Stimulated activated CD8-positive, alpha-beta memory T cell treated with anti-CD3 and anti-CD28 coated beads, Interleukin-15, amount 100 ng/mL, for 48 hours (primary cell): ENCODE data around the gene BBS9.
"Not testable (repeated sequence)": the region's sequence is repeated elsewhere in the genome, so short reads cannot be mapped to it uniquely, and the experiment has no call there.

Experiments used
- DNase-seq, 2 donors: peaks; one replicate each; pipeline ENCODE4 v3.0.0-alpha.2; 2020; ENCODE audit warnings: low read depth in 2 of 2

Gene BBS9

GRCh38 chr7:33432821-33433220 is 303.5 kb downstream of the BBS9 start:
- DNase-seq = no peak

- no peak for DNase-seq
These were observed 304.0 kb downstream of the BBS9 start for GRCh38 chr7:33433357-33433756.

GRCh38 chr7:33444511-33444910 is 315.1 kb downstream of the BBS9 start:
- no peak for DNase-seq

DNA sequence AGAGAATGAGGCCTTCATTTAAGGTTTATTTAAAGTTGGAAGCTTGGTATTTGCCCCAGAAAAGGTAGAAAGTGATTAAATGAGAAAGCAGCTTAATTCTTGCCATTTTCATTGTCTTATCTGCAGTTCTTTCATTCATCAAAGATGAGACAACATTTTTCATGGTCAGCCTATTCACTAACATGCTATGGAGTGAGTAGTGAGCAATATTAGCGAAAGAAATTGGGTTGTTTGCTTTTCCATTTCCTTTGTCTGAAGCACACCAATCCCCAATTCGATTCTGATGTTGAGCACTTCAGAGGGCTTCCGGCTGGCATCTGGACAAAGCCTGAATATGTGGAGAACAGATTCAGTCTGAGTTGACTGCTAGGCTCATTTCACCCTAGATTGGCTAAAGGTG is 317.2 kb downstream of the BBS9 start:
- no peak for DNase-seq

GRCh38 chr7:33448035-33448434 is 318.7 kb downstream of the BBS9 start:
- no peak for DNase-seq

- no peak for DNase-seq
These were observed 320.5 kb downstream of the BBS9 start for GRCh38 chr7:33449847-33450246.

DNA sequence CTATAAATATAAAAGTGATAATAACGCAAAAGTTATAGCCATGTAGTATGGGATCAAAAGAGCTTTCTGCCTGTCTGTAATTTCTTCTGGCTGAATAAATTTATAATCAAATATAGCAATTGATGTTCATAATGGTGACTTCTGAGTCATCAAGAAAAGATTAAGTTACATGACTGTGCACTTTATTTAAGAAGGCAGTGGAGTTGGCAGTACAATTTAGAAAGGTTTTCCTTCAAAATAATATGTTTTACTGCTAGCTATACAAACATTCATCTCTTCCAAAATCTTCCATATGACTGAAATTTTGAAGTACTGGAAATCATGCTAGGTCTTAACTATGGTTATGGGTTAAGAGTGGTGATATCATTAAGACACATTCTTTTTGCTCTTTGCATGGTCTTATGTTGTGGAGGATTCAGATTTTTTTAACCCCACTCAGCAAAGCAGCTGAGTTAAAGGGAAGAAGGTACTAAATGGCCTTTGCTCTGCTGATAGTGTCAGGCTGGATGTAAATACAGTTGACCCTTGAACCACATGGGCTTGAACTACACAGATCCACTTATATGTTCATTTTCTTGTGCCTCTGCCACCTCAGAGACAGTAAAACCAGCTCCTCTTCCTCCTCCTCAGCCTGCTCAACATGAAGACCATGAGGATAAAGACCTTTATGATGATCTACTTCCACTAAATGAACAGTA is 323.6 kb downstream of the BBS9 start:
- DNase-seq = no peak

DNA sequence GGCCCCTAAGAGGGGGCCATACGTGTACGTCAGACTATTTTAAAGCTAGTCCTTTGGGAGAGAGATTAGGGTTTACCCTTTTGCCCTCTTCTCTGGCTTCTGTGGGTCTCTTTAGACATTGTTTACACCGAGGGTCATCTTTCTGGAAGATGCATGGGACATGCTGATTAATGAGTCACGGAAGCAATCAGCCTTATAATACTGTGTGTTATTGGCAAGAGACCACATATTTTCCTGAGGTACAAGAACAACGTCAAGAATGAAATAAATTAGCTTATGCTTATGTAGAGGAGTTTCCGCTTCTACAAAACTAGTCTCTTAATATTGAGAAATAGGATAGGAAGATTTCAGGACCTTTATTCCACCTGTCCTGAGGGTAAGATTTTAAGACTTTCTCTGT is 327.7 kb downstream of the BBS9 start:
- no peak for DNase-seq

- DNase-seq = no peak
These were observed 329.2 kb downstream of the BBS9 start for GRCh38 chr7:33458581-33458980.

DNA sequence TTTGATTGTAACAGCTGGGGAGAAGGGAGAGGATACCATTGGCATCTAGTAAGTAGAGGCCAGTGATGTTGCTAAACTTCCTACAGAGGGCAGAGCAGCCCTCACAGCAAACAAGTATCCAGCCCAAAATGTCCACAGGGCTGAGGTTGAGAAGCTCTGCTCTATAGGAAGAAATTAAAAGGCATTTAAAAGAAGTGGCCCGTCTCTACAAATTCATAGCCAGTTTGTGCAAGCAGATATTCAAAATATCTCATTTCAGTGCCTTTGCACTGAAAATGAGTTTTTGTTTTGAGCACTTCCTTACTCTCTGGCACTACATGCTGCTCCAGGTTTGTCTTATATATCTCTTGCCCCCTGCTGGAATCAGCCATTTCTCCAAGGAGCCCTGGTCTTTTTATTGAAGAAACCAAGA is 330.0 kb downstream of the BBS9 start:
- DNase-seq = no peak

DNA sequence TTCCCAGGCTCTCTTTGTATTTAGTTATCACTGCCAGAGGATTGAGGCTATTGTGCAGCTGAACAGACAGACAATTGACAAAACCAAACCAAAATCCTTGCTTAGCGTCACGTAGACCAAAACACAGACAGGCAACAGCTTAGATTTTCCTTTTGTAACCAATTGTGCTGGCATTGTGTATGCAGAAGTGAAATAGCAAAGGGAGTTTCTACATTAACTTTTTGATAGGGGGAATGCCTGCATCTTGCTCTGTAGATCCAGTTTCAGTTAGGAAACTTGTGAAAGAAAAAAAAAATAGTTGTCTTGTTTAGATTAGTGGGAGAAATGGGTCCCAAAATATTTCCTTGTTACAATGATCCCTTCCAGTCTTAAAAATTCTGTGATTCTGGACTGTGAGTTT is 333.8 kb downstream of the BBS9 start:
- DNase-seq = no peak

DNA sequence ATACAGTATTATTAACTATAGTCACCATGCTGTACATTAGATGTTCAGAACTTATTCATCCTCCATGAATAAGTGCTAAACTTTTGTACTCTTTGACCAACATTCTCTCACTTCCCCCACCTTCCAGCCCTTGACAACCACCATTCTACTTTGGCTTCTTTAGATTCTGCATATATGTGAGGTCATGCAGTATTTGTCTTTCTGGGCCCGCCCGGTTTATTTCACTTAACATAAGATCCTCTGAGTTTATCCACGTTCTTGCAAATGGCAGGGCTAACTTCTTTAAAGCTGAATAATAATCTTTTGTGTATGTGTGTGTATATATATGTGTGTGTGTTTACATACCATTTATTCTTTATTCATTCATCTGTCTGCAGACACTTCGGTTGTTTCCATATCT is 336.8 kb downstream of the BBS9 start:
- no peak for DNase-seq

- DNase-seq = no peak
These were observed 342.4 kb downstream of the BBS9 start for GRCh38 chr7:33471636-33472242.

DNA sequence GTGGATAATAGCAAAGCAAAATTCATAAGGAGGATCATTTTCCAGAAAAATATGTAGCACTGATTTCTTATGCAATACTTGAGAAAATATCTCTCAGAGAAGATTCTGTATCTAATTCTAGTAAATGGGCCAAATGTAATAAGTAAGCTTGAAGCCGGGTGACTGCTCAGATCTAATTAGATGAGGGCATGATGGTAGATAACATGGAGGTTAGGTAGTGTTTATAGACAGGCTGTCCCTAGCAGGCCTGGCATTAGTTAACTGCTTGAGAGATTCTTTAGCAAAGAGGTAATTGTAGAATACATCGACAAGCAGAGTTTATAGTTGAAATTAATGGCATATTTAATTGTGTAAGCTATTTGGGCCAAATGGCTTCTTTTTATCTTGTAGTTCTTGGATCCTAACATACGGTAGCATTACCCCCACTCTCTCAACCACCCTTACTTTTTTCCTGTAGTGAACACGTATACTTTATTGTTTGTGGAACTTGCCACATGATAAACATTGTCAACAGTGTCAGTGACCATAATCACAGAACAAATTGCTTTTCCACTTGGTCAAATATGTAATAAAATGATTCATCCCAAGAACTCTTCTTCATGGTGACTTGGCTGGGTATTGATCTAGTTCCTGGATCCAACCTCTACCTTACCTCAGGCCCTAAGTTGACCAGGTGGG is 343.1 kb downstream of the BBS9 start:
- DNase-seq = no peak

GRCh38 chr7:33477719-33478480 is 348.5 kb downstream of the BBS9 start:
- no peak for DNase-seq

- DNase-seq = not testable (repeated sequence)
These were observed 355.1 kb downstream of the BBS9 start for GRCh38 chr7:33484476-33484875.

DNA sequence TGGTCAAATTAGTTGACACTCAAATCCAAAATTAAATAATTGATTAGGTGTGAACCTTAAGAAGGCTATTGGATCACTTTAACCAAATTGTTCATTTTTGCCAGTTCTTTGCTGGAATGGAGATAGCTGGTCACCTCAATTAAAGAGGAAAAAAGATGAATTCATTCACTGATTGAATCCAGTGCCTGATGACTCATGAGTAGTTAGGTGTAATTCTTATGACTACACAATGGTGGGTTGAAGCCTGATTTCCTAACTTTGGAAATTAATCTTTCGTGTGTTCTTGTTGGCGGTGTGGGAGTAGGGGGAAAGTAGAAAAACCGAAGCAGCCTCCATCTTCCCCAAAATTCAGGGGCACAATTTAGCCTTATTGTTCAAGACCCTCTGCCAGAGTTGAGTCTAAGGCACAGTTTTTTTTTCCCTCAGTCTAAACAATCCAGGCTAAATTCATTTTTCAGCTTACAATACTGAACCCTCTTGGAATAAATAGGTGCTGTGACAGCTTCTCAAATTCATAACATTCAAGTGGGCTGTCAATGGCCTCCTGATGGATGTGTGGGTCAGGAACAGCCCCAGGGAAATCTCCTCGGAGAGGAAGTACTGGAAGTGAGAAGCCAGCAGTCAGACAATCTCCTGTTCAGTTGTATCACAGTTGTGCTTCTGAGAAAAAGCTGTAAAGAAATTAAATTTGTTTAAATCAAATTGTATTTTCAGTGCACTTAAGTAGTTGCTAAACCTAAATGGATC is 356.6 kb downstream of the BBS9 start:
- no peak for DNase-seq

DNA sequence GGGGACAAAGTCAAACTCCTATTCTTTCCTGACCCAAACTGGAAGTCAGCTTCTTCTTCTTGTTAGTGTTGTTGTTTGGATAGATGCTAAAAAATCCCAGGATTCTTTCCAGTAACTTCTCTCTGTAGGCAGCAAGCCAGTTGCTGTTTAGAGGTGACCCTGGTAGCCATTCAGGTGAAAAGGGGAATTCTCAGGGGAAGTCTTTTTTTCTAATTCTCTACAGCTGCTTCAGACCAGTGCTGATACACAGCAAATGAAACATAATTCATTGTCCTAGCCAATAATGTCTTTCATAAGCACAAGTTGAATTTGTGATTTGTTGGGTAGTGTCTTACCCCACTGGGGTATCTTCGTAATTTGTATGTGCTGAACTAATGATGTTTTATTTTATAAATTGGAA is 357.3 kb downstream of the BBS9 start:
- DNase-seq = no peak

DNA sequence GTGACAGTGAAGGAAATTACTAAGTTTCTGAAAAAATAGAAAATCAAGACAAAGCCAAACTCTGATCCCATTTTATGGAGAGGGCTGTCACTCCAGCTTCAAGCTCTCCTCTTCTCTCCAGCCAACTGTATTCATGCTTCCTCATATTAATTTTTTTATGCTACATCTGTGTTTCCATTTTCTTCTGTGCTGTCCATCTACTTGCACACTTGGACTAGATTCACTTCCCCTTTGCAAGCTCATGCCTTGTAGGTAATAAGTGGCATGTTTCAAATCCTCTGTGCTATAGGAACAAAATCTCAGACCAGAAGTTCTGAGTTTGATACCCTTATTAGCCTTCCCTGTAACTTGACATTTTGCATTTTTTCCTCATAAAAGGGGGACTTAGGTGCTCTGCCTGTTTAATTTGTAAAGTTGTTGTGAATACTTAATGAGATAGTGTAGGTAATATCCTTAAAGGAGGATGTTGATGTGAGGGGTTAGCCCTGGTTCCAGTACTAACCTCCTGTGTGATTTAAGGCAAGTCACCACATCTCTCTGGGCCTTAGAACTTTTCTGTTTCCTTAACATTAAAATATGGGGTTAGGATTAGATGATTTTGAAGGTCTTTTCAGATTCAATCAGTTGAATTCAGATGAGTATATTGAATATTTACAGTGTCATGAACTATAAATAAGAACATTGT is 358.8 kb downstream of the BBS9 start:
- no peak for DNase-seq

- DNase-seq = no peak
These were observed 365.1 kb downstream of the BBS9 start for GRCh38 chr7:33494474-33494873.

GRCh38 chr7:33495207-33495606 is 365.8 kb downstream of the BBS9 start:
- DNase-seq = no peak
